HL-60 (cell line): ENCODE measurements around the gene PRAMEF5.
"Not testable (repeated sequence)": the region's sequence is repeated elsewhere in the genome, so short reads cannot be mapped to it uniquely, and the experiment has no call there.

Experiments used
- CTCF ChIP-seq: IDR thresholded peaks from one replicate; pipeline ENCODE4 v1.5.1; 2011; ENCODE audit warnings: low read length, control low read depth, inconsistent platforms; ENCODE audit not compliant: insufficient read depth
- REST ChIP-seq: IDR thresholded peaks from 2 replicates; pipeline ENCODE4 v1.6.1; 2012; ENCODE audit warnings: low read depth; ENCODE audit not compliant: insufficient replicate concordance

- TF ChIP-seq CTCF, REST: not testable (repeated sequence)
Observed at GRCh38 chr1:13225675-13226204, 28.3 kb upstream of the PRAMEF5 start, which contains the start of gene PRAMEF18.
